Upper lobe of right lung (tissue), 1 donor: ENCODE measurements around the gene CLDN7. TPM values are rescaled to one million over a fixed set of nuclear protein-coding genes. Genes with fewer than 3 reads are reported as not detected.

Experiments used
- ATAC-seq: fragments of 200-7000 bp; cut with Tn5 transposase; one replicate; pipeline ENCODE4 v1.9.1; 2020; ENCODE audit warnings: mild to moderate bottlenecking, moderate library complexity
- DNase-seq: peaks from one replicate; pipeline ENCODE4 v3.0.0-alpha.2; 2020
- H3K27ac ChIP-seq: fragments of 200-600 bp; one replicate; pipeline ENCODE4 v1.8.0; 2022
- H3K27me3 ChIP-seq: fragments of 200-600 bp; one replicate; pipeline ENCODE4 v1.8.0; 2022; ENCODE audit warnings: mild to moderate bottlenecking
- H3K36me3 ChIP-seq: fragments of 200-600 bp; one replicate; pipeline ENCODE4 v1.8.0; 2022
- H3K4me1 ChIP-seq: fragments of 200-600 bp; one replicate; pipeline ENCODE4 v1.8.0; 2022
- H3K4me3 ChIP-seq: fragments of 200-600 bp; one replicate; pipeline ENCODE4 v1.8.0; 2022; ENCODE audit warnings: mild to moderate bottlenecking
- H3K9me3 ChIP-seq: fragments of 200-600 bp; one replicate; pipeline ENCODE4 v1.8.0; 2022
- intact Hi-C: fragments of 100-400 bp; cut with DNase I; formaldehyde crosslinking; loops from one replicate; pipeline ENCODE4 v1.11.0; 2022
- total RNA-seq: library from RNA; stranded (reverse); fragmentation: NEBNext Ultra II Directional; extraction: Animal tissue kit (Norgen Biotek cat#: 25700); gene quantifications from one replicate; pipeline ENCODE4 v1.2.1, GENCODE V29; 2021
- TF ChIP-seq, protein P1 (sequence below): fragments of 200-600 bp; IDR thresholded peaks from one replicate; pipeline ENCODE4 v1.8.0; 2022; ENCODE audit warnings: antibody characterized with exemption
- donor health status: DM: no; HTN: yes; CAD: no; lungs with severe emphysema.

The CLDN7 gene
- total RNA-seq, 1 donor from 2014 or later: 117 TPM

DNA sequence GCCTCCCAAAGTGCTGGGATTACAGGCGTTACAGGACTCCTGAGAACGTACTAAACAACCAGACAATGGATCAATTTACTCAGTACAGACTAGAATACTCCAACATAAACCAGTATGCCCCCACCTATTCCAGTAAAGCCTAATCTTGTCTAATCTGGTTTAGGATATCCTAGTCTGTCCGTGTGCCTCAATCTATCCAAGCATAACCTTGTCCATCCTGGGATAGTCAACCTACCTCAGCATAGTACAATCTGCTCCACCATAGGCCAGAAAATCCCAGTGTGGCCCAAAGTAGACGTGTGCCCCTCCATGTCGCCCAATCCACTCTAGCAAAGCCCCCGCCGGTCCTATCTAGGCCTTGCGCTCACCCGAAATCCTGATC, 28.6 kb downstream of the CLDN7 start:
- no peaks in the 10 kb centered on the region for H3K27me3 ChIP-seq
- H3K36me3 ChIP-seq: peaks cover 40% of the 10 kb centered on the region
- peak overlapping the region; percentile 95 for H3K4me3 ChIP-seq
- intact Hi-C loops: no loop called here
- peak overlapping the region; percentile 84 for H3K27ac ChIP-seq
- DNase-seq (no peak), ATAC-seq (peak; percentile 0)
- H3K9me3 ChIP-seq: no peaks in the 10 kb centered on the region
- TF ChIP-seq, protein P1, sequence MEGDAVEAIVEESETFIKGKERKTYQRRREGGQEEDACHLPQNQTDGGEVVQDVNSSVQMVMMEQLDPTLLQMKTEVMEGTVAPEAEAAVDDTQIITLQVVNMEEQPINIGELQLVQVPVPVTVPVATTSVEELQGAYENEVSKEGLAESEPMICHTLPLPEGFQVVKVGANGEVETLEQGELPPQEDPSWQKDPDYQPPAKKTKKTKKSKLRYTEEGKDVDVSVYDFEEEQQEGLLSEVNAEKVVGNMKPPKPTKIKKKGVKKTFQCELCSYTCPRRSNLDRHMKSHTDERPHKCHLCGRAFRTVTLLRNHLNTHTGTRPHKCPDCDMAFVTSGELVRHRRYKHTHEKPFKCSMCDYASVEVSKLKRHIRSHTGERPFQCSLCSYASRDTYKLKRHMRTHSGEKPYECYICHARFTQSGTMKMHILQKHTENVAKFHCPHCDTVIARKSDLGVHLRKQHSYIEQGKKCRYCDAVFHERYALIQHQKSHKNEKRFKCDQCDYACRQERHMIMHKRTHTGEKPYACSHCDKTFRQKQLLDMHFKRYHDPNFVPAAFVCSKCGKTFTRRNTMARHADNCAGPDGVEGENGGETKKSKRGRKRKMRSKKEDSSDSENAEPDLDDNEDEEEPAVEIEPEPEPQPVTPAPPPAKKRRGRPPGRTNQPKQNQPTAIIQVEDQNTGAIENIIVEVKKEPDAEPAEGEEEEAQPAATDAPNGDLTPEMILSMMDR: no peak
- peaks cover 28% of the 10 kb centered on the region for H3K4me1 ChIP-seq

DNA sequence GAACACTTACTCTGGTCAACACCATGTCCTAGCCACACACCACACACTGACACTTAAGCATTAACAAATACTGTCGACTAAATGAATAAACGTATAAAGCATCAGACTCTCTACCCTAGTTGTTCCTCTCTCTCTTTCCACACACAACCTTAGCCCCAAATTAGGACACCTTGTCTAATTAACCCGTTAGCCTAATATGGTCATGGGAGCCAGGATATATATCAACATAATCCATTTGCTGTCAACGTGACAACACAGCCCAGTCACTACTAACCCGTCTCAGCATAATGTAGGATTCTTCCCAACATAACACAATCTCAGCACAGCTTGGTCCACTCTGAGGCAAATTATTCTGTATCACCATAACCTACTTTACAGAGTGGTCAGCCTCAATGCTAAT, 30.2 kb downstream of the CLDN7 start:
- peak overlapping the region; percentile 14 for H3K4me3 ChIP-seq
- H3K36me3 ChIP-seq: peaks cover 54% of the 10 kb centered on the region
- H3K27ac ChIP-seq: no peak overlapping the region
- intact Hi-C loops: no loop called here
- TF ChIP-seq, protein P1: no peak
- ATAC-seq (no peak), DNase-seq (no peak)
- H3K4me1 ChIP-seq: peaks cover 28% of the 10 kb centered on the region
- H3K9me3 ChIP-seq: no peaks in the 10 kb centered on the region
- H3K27me3 ChIP-seq: no peaks in the 10 kb centered on the region

DNA sequence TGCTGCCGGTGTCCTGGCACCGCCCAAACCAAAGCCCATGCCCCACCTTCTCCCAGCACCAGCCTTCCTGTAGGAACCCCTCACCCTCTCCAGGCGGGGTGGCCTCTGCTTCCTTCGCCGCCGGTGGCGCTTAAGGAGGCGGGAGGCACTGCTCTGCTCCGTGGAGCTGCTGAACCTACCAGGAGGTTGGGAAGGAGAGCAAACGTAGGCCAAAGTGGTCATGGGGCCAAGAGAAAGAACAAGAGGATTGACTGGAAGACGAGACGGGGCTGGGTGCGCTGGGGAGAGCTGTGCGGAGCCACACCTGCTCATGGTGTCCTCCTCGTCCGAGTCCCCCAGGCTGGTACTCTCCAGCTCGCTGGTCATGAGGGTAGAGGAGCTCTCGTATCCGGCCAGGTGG, 32.8 kb downstream of the CLDN7 start:
- DNase-seq (no peak), ATAC-seq (no peak)
- peaks cover 18% of the 10 kb centered on the region for H3K4me1 ChIP-seq
- H3K4me3 ChIP-seq: no peak overlapping the region
- intact Hi-C loops: no loop called here
- H3K27me3 ChIP-seq: no peaks in the 10 kb centered on the region
- no peaks in the 10 kb centered on the region for H3K9me3 ChIP-seq
- peaks cover 63% of the 10 kb centered on the region for H3K36me3 ChIP-seq
- TF ChIP-seq, protein P1: no peak
- no peak overlapping the region for H3K27ac ChIP-seq

DNA sequence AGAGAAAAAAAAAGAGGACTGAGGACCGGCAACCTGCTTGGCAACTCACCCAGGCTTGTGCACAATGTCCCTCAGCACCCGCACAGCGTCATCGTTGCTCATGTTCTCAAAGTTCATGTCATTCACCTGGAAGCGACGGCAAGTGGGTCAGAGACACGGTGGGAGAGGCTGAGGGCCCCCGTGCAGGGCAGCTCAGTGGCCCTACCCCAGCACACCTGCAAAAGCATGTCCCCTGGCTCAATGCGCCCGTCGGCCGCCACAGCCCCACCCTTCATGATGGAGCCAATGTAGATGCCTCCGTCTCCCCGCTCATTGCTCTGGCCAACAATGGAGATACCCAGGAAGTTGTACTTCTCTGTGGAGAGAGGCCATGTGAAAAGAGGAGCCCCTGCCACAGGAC, 33.4 kb downstream of the CLDN7 start:
- intact Hi-C loops: no loop called here
- Histone ChIP-seq H3K9me3 (no peaks in the 10 kb centered on the region), H3K27ac (no peak overlapping the region), H3K36me3 (peaks cover 69% of the 10 kb centered on the region), H3K4me1 (peaks cover 18% of the 10 kb centered on the region), H3K4me3 (no peak overlapping the region), H3K27me3 (no peaks in the 10 kb centered on the region)
- ATAC-seq (no peak), DNase-seq (no peak)
- TF ChIP-seq, protein P1: no peak

DNA sequence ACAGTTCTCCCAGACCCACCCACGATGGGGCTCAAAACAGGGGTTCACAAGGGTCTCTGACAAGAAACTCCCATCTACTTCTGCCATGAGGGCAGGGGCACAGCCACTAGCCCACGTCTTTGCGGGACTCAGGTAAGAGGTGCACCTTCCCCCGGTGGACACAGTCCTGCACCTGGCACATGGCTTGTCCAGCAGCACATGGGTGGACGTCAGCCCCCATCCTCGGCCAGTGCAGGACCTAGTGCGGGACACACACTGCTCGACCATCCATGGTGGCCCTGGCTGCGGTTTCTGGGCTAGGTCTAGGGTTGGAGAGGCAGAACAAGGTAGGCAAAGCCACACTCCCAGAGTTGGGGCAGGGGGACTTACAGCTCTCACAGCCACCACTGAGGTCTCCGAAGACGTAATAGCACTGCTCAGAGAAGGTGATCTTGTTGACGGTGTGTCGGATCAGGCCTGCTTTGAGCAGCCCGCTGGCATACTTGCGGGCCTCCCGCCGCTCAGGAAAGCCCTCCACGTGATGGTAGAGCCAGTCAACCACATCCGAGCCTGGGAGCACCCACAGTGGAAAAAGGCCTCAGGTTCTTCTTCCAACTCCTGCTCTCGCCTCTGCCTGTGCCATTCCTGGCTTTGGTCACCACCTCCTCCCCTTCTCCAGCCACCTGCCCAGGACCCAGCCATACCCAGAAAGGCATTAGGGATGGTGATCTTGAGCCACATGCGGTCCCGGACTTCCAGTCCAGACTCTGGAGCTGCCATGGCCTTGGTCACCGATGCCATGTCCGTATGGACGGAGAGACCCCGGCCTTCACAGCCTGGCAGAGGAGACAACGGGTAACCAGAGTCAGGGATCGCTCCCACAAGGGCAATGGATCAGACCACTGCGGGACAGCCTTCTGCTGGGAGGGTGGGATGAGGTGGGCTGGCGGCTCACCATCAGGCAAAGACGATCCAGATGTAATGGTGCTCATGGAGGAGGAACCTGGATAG, 35.3 kb downstream of the CLDN7 start:
- Histone ChIP-seq H3K27me3 (no peaks in the 10 kb centered on the region), H3K4me3 (no peak overlapping the region), H3K4me1 (peaks cover 3% of the 10 kb centered on the region), H3K9me3 (no peaks in the 10 kb centered on the region), H3K36me3 (peaks cover 88% of the 10 kb centered on the region), H3K27ac (no peak overlapping the region)
- no peak for ATAC-seq
- DNase-seq: peak; percentile 58
- intact Hi-C loops: no loop called here
- TF ChIP-seq, protein P1: no peak
